Astrocyte of the cerebellum (primary cell): ENCODE data around the gene PEMT.
A peak's percentile ranks its signal among the peaks of the same experiment; 100 is the strongest.

Experiments used
- DNase-seq: peaks from one replicate; pipeline ENCODE4 v3.0.0-alpha.2; 2011; ENCODE audit warnings: low read depth
- H3K4me3 ChIP-seq: 2 replicates; pipeline ENCODE4 v1.5.1; 2011; ENCODE audit warnings: mild to moderate bottlenecking, low read depth, low read length, moderate library complexity
- in situ Hi-C: cut with HindIII; loops from 2 replicates; pipeline ENCODE4 v1.10.0; 2017; ENCODE audit warnings: low sequenced_read_pairs
- TF ChIP-seq, protein P1 (sequence below): IDR thresholded peaks from 2 replicates; pipeline ENCODE4 v1.5.1; 2012; ENCODE audit warnings: low read length, low read depth, moderate library complexity, mild to moderate bottlenecking; ENCODE audit errors: missing control alignments

PEMT gene

DNA sequence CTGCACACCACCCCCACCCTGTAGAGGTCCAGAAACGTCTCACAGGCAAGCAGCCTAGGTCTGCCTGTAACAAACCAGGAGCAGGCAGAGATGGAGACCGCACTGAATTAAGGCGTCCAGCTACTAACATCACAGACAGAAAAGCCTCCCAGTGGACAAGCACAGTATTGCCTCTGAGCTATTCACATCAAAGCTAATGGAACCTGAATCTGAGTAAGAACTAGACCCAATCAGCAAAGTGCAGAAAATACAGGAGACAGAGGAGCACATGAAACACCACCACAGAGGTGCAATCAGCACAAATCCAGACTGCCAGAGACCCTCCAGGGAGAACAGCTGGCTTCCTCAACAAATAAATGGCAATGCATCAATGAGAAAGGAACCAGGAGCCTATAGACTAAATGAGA lies 22.2 kb upstream of the PEMT start:
- TF ChIP-seq, protein P1, sequence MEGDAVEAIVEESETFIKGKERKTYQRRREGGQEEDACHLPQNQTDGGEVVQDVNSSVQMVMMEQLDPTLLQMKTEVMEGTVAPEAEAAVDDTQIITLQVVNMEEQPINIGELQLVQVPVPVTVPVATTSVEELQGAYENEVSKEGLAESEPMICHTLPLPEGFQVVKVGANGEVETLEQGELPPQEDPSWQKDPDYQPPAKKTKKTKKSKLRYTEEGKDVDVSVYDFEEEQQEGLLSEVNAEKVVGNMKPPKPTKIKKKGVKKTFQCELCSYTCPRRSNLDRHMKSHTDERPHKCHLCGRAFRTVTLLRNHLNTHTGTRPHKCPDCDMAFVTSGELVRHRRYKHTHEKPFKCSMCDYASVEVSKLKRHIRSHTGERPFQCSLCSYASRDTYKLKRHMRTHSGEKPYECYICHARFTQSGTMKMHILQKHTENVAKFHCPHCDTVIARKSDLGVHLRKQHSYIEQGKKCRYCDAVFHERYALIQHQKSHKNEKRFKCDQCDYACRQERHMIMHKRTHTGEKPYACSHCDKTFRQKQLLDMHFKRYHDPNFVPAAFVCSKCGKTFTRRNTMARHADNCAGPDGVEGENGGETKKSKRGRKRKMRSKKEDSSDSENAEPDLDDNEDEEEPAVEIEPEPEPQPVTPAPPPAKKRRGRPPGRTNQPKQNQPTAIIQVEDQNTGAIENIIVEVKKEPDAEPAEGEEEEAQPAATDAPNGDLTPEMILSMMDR, result peak; percentile 89
- peak; percentile 55 for DNase-seq
- in situ Hi-C loops, result no loop called here

DNA sequence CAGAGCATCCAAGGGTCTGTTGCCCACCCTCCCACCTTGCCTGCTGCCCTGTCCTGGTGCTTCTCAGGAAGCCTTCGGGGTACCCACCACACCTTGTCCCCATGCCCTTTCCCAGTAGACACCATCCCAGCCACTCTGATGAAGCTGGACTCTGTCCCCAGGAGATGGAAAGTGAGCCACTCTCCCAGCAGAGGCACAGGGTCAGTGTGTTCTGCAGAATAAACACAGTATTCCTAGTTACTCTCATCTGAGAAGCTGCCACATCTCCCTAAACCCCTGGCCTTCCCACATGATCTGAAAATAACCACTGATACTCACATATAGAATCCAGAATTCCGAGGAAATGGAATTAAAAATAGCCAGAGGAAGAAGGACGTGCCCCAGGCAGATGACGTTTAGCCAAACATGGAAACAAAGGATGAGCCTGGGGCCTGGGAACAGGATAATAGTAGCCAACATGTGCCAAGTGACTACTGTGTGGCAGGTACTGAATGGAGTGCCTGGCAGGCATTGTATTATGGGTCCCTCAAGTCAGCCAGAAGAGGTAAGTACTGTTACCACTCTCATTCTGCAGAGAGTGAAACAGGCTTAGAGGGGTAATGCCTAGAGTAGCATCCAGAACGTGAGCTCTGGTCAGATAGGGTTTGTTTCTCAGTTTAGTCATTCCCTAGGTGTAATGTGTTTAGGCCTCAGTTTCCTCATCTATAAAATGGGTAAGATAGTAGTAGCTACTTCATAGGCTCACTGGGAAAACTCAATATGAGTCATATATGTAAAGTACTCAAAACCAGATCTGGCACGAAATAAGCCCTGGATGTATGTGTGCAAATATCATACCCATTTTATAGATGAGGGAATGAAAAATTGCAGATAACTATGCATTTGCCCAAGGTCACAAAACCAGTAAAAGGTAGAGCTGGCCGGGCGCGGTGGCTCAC lies 20.8 kb upstream of the PEMT start:
- DNase-seq, result no peak
- in situ Hi-C loops, result no loop called here
- H3K4me3 ChIP-seq, result no peak overlapping the region
- TF ChIP-seq, protein P1, result no peak

More for the DNA sequence above, 22.2 kb upstream of the PEMT start:
- no peak overlapping the region for H3K4me3 ChIP-seq

DNA sequence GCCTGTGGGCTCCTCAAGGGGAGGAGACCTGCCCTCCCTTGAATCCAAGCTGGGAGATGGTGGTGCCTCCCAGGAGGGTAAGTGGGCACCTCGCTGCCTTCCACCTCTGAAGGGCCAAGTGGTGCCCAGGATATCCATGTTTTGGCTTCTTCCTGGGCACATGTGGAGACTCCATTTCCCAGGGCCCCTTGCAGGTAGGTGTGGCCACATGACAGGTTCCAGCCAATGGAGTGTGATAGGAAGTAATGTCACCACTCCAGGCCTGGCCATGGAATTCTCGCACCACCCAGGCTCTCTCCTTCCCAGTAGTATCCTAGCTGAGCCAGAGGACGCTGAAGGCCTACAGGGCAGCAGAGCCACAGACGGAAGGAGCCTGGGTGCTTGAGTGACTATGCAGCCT lies 17.6 kb upstream of the PEMT start:
- DNase-seq, result no peak
- H3K4me3 ChIP-seq, result no peak overlapping the region
- TF ChIP-seq, protein P1, result no peak
- in situ Hi-C loops, result no loop called here

DNA sequence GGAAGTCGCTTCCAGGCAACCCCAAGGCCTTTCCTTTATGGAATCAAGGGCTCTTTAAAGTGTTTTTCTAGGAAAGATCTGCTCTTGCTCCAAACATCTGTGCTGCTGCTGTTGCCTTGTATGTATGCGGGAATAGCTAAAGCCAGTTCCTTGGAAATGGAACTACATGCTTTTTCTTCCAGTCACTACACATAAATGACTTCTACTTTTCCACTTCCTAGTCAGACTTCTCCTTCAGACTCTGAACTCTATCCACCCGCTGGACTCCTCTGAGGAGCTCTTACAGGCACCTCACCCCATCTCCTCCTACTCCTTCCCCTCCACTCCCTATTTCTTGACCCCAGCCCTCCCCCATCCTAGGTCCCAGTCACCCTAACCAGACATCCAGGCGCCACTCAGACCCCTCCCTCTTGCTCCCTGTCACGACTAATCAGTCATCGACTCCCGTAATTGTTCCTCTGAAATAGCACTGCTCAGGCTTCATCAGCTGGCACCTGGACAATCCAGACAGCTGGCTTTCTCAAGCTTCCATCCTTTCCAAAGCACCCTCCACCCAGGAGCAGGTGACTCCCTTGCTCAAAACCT lies 15.0 kb upstream of the PEMT start:
- H3K4me3 ChIP-seq, result no peak overlapping the region
- TF ChIP-seq, protein P1, result no peak
- no peak for DNase-seq
- in situ Hi-C loops, result no loop called here

GRCh38 chr17:17605729-17606088 lies 14.2 kb upstream of the PEMT start:
- in situ Hi-C loops, result no loop called here
- peak; percentile 23 for DNase-seq
- no peak overlapping the region for H3K4me3 ChIP-seq
- TF ChIP-seq, protein P1, result no peak

DNA sequence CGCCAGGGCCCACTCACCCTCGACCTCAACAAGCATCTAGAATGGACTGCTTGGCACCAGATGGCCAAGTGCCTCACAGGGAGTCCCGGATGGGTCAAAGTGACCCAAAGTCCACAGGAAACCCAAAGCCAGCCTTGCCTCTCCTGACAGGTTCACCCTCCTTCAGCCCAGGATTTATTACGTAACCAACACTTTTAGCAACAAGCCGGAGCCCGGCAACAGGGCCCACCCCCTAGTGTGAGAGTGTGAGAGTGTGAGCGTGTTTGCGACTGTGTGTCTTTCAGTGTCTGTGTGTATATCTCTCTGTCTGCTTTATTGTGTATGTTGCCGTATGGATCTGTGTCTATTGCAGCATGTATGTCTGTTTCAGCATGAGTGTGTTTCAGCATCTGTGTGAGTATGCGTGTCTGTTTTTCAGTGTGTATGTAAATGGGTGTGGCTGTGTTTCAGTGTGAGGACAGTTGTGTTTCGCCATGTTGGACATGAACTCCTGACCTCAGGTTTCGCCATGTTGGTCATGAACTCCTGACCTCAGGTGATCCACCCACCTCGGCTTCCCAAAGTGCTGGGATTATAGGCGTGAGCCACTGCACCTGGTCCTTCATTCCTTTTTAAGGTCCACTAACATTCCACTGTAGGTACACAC lies 13.7 kb upstream of the PEMT start:
- H3K4me3 ChIP-seq, result no peak overlapping the region
- TF ChIP-seq, protein P1, result no peak
- no peak for DNase-seq
- in situ Hi-C loops, result no loop called here
